ENCODE results near the gene AAK1.
"Not testable (repeated sequence)": the region's sequence is repeated elsewhere in the genome, so short reads cannot be mapped to it uniquely, and the experiment has no call there.

The AAK1 gene

GRCh38 chr2:69576880-69577279 is 66.7 kb downstream of the AAK1 start:
- in situ Hi-C loops (cut with MboI; ENCODE audit: low sequenced_read_pairs), result no loop called here

- in situ Hi-C loops (cut with MboI; ENCODE audit: low sequenced_read_pairs), result no loop called here
These were observed 67.6 kb downstream of the AAK1 start for GRCh38 chr2:69575926-69576325.

GRCh38 chr2:69575371-69575770 is 68.2 kb downstream of the AAK1 start:
- in situ Hi-C loops (cut with MboI; ENCODE audit: low sequenced_read_pairs), result not testable (repeated sequence)

- in situ Hi-C loops (cut with MboI; ENCODE audit: low sequenced_read_pairs), result no loop called here
These were observed 70.9 kb downstream of the AAK1 start for GRCh38 chr2:69572641-69573040.

- in situ Hi-C loops (cut with MboI; ENCODE audit: low sequenced_read_pairs), result no loop called here
These were observed 72.3 kb downstream of the AAK1 start for GRCh38 chr2:69571189-69571588.

- in situ Hi-C loops (cut with MboI; ENCODE audit: low sequenced_read_pairs), result no loop called here
These were observed 73.1 kb downstream of the AAK1 start for GRCh38 chr2:69570474-69570873.

- in situ Hi-C loops (cut with MboI; ENCODE audit: low sequenced_read_pairs), result no loop called here
These were observed 75.6 kb downstream of the AAK1 start for GRCh38 chr2:69567909-69568300.

GRCh38 chr2:69567157-69567908 is 76.2 kb downstream of the AAK1 start:
- in situ Hi-C loops (cut with MboI; ENCODE audit: low sequenced_read_pairs), result no loop called here

GRCh38 chr2:69566669-69567068 is 76.9 kb downstream of the AAK1 start:
- in situ Hi-C loops (cut with MboI; ENCODE audit: low sequenced_read_pairs), result no loop called here

GRCh38 chr2:69565431-69565839 is 78.1 kb downstream of the AAK1 start:
- in situ Hi-C loops (cut with MboI; ENCODE audit: low sequenced_read_pairs), result no loop called here

GRCh38 chr2:69564604-69565003 is 78.9 kb downstream of the AAK1 start:
- in situ Hi-C loops (cut with MboI; ENCODE audit: low sequenced_read_pairs), result no loop called here

- in situ Hi-C loops (cut with MboI; ENCODE audit: low sequenced_read_pairs), result no loop called here
These were observed 80.5 kb downstream of the AAK1 start for GRCh38 chr2:69563021-69563420.

GRCh38 chr2:69561101-69561500 is 82.4 kb downstream of the AAK1 start:
- in situ Hi-C loops (cut with MboI; ENCODE audit: low sequenced_read_pairs), result no loop called here

GRCh38 chr2:69560147-69560482 is 83.4 kb downstream of the AAK1 start:
- in situ Hi-C loops (cut with MboI; ENCODE audit: low sequenced_read_pairs), result no loop called here

- in situ Hi-C loops (cut with MboI; ENCODE audit: low sequenced_read_pairs), result no loop called here
These were observed 83.9 kb downstream of the AAK1 start for GRCh38 chr2:69559442-69560146.

GRCh38 chr2:69556008-69556407 is 87.5 kb downstream of the AAK1 start:
- in situ Hi-C loops (cut with MboI; ENCODE audit: low sequenced_read_pairs), result no loop called here

- in situ Hi-C loops (cut with MboI; ENCODE audit: low sequenced_read_pairs), result no loop called here
These were observed 88.6 kb downstream of the AAK1 start for GRCh38 chr2:69554981-69555380.

- in situ Hi-C loops (cut with MboI; ENCODE audit: low sequenced_read_pairs), result no loop called here
These were observed 89.0 kb downstream of the AAK1 start for GRCh38 chr2:69554568-69554967.

GRCh38 chr2:69553991-69554390 is 89.5 kb downstream of the AAK1 start:
- in situ Hi-C loops (cut with MboI; ENCODE audit: low sequenced_read_pairs), result no loop called here

- in situ Hi-C loops (cut with MboI; ENCODE audit: low sequenced_read_pairs), result not testable (repeated sequence)
These were observed 93.0 kb downstream of the AAK1 start for GRCh38 chr2:69550511-69550910.

- in situ Hi-C loops (cut with MboI; ENCODE audit: low sequenced_read_pairs), result no loop called here
These were observed 94.1 kb downstream of the AAK1 start for GRCh38 chr2:69549421-69549820.

GRCh38 chr2:69547984-69548715 is 95.4 kb downstream of the AAK1 start:
- in situ Hi-C loops (cut with MboI; ENCODE audit: low sequenced_read_pairs), result no loop called here

Data from hTERT RPE-1 (cell line).